ENCODE measurements around the gene HLF.

DNA sequence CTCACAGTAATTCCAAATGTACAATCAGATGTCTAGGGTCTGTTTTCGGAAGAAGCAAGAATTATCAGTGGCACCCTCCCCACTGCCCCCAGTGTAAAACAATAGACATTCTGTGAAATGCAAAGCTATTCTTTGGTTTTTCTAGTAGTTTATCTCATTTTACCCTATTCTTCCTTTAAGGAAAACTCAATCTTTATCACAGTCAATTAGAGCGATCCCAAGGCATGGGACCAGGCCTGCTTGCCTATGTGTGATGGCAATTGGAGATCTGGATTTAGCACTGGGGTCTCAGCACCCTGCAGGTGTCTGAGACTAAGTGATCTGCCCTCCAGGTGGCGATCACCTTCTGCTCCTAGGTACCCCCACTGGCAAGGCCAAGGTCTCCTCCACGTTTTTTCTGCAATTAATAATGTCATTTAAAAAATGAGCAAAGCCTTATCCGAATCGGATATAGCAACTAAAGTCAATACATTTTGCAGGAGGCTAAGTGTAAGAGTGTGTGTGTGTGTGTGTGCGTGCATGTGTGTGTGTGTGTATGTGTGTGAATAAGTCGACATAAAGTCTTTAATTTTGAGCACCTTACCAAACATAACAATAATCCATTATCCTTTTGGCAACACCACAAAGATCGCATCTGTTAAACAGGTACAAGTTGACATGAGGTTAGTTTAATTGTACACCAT, 59.7 kb downstream of the HLF start:
- TF ChIP-seq, protein P1, sequence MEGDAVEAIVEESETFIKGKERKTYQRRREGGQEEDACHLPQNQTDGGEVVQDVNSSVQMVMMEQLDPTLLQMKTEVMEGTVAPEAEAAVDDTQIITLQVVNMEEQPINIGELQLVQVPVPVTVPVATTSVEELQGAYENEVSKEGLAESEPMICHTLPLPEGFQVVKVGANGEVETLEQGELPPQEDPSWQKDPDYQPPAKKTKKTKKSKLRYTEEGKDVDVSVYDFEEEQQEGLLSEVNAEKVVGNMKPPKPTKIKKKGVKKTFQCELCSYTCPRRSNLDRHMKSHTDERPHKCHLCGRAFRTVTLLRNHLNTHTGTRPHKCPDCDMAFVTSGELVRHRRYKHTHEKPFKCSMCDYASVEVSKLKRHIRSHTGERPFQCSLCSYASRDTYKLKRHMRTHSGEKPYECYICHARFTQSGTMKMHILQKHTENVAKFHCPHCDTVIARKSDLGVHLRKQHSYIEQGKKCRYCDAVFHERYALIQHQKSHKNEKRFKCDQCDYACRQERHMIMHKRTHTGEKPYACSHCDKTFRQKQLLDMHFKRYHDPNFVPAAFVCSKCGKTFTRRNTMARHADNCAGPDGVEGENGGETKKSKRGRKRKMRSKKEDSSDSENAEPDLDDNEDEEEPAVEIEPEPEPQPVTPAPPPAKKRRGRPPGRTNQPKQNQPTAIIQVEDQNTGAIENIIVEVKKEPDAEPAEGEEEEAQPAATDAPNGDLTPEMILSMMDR (conservative IDR thresholded peaks at IDR 0.05; ENCODE audit: low read depth in 2 of 2) = peak; percentile 32 to 59
- TF ChIP-seq CREB1 (CRISPR knock-in tag; IDR thresholded peaks at IDR 0.05; ENCODE audit: low read depth) (no peak), EZH2 (IDR thresholded peaks at IDR 0.05; ENCODE audit: low read depth, unreplicated experiment) (no peak), EZH2phosphoT487 (IDR thresholded peaks at IDR 0.05; ENCODE audit: unreplicated experiment) (no peak), POLR2AphosphoS5 (IDR thresholded peaks at IDR 0.05; ENCODE audit: low read depth) (no peak), JUNB (IDR thresholded peaks at IDR 0.05; ENCODE audit: unreplicated experiment) (no peak), ZNF114 (CRISPR knock-in tag; IDR thresholded peaks at IDR 0.05) (no peak), NANOG (IDR thresholded peaks at IDR 0.05; ENCODE audit: borderline replicate concordance) (no peak), ZNF331 (CRISPR knock-in tag; IDR thresholded peaks at IDR 0.05; ENCODE audit: low read depth) (no peak), STAT1 (IDR thresholded peaks at IDR 0.05; ENCODE audit: unreplicated experiment) (no peak)
- TF ChIP-seq, protein P2, sequence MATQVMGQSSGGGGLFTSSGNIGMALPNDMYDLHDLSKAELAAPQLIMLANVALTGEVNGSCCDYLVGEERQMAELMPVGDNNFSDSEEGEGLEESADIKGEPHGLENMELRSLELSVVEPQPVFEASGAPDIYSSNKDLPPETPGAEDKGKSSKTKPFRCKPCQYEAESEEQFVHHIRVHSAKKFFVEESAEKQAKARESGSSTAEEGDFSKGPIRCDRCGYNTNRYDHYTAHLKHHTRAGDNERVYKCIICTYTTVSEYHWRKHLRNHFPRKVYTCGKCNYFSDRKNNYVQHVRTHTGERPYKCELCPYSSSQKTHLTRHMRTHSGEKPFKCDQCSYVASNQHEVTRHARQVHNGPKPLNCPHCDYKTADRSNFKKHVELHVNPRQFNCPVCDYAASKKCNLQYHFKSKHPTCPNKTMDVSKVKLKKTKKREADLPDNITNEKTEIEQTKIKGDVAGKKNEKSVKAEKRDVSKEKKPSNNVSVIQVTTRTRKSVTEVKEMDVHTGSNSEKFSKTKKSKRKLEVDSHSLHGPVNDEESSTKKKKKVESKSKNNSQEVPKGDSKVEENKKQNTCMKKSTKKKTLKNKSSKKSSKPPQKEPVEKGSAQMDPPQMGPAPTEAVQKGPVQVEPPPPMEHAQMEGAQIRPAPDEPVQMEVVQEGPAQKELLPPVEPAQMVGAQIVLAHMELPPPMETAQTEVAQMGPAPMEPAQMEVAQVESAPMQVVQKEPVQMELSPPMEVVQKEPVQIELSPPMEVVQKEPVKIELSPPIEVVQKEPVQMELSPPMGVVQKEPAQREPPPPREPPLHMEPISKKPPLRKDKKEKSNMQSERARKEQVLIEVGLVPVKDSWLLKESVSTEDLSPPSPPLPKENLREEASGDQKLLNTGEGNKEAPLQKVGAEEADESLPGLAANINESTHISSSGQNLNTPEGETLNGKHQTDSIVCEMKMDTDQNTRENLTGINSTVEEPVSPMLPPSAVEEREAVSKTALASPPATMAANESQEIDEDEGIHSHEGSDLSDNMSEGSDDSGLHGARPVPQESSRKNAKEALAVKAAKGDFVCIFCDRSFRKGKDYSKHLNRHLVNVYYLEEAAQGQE (IDR thresholded peaks at IDR 0.05; ENCODE audit: unreplicated experiment) = no peak
- TF ChIP-seq, protein P3, sequence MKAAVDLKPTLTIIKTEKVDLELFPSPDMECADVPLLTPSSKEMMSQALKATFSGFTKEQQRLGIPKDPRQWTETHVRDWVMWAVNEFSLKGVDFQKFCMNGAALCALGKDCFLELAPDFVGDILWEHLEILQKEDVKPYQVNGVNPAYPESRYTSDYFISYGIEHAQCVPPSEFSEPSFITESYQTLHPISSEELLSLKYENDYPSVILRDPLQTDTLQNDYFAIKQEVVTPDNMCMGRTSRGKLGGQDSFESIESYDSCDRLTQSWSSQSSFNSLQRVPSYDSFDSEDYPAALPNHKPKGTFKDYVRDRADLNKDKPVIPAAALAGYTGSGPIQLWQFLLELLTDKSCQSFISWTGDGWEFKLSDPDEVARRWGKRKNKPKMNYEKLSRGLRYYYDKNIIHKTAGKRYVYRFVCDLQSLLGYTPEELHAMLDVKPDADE (IDR thresholded peaks at IDR 0.05) = no peak
- TF ChIP-seq, protein P4, sequence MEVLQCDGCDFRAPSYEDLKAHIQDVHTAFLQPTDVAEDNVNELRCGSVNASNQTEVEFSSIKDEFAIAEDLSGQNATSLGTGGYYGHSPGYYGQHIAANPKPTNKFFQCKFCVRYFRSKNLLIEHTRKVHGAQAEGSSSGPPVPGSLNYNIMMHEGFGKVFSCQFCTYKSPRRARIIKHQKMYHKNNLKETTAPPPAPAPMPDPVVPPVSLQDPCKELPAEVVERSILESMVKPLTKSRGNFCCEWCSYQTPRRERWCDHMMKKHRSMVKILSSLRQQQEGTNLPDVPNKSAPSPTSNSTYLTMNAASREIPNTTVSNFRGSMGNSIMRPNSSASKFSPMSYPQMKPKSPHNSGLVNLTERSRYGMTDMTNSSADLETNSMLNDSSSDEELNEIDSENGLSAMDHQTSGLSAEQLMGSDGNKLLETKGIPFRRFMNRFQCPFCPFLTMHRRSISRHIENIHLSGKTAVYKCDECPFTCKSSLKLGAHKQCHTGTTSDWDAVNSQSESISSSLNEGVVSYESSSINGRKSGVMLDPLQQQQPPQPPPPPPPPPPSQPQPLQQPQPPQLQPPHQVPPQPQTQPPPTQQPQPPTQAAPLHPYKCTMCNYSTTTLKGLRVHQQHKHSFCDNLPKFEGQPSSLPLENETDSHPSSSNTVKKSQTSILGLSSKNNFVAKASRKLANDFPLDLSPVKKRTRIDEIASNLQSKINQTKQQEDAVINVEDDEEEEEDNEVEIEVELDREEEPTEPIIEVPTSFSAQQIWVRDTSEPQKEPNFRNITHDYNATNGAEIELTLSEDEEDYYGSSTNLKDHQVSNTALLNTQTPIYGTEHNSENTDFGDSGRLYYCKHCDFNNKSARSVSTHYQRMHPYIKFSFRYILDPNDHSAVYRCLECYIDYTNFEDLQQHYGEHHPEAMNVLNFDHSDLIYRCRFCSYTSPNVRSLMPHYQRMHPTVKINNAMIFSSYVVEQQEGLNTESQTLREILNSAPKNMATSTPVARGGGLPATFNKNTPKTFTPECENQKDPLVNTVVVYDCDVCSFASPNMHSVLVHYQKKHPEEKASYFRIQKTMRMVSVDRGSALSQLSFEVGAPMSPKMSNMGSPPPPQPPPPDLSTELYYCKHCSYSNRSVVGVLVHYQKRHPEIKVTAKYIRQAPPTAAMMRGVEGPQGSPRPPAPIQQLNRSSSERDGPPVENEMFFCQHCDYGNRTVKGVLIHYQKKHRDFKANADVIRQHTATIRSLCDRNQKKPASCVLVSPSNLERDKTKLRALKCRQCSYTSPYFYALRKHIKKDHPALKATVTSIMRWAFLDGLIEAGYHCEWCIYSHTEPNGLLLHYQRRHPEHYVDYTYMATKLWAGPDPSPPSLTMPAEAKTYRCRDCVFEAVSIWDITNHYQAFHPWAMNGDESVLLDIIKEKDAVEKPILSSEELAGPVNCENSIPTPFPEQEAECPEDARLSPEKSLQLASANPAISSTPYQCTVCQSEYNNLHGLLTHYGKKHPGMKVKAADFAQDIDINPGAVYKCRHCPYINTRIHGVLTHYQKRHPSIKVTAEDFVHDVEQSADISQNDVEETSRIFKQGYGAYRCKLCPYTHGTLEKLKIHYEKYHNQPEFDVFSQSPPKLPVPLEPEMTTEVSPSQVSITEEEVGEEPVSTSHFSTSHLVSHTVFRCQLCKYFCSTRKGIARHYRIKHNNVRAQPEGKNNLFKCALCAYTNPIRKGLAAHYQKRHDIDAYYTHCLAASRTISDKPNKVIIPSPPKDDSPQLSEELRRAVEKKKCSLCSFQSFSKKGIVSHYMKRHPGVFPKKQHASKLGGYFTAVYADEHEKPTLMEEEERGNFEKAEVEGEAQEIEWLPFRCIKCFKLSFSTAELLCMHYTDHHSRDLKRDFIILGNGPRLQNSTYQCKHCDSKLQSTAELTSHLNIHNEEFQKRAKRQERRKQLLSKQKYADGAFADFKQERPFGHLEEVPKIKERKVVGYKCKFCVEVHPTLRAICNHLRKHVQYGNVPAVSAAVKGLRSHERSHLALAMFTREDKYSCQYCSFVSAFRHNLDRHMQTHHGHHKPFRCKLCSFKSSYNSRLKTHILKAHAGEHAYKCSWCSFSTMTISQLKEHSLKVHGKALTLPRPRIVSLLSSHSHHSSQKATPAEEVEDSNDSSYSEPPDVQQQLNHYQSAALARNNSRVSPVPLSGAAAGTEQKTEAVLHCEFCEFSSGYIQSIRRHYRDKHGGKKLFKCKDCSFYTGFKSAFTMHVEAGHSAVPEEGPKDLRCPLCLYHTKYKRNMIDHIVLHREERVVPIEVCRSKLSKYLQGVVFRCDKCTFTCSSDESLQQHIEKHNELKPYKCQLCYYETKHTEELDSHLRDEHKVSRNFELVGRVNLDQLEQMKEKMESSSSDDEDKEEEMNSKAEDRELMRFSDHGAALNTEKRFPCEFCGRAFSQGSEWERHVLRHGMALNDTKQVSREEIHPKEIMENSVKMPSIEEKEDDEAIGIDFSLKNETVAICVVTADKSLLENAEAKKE (CRISPR knock-in tag; IDR thresholded peaks at IDR 0.05) = no peak

Data from GM23338 (cell line).